Pancreas (tissue), 10 donors: Measurements from ENCODE around the gene SMIM7. TPM values are rescaled to one million over a fixed set of nuclear protein-coding genes. Genes with fewer than 3 reads are reported as not detected.

Experiments
- ATAC-seq, 4 donors: fragments of 200-7000 bp; cut with Tn5 transposase; one replicate each; pipeline versions ENCODE4 v1.8.0 to v1.9.1; 2020; ENCODE audit warnings: mild to moderate bottlenecking in 4 of 4, moderate library complexity in 4 of 4
- DNase-seq, 6 donors: peaks; one replicate each; pipeline ENCODE4 v3.0.0-alpha.2; 2020
- FAIRE-seq: peaks from 2 replicates; lab custom pipeline; 2012; peaks lifted over from hg19 to GRCh38; lab: Jason Lieb, UNC
- H3K27ac ChIP-seq, 4 donors: fragments of 200-600 bp; sonication (generic); 1 replicate in 3 of 4; 2 replicates in 1 of 4; pipeline versions ENCODE4 v1.5.0 to v1.8.0; 2020
- H3K27me3 ChIP-seq, 4 donors: fragments of 200-600 bp; one replicate each; pipeline ENCODE4 v1.8.0; 2021
- H3K36me3 ChIP-seq, 3 donors: fragments of 200-600 bp; sonication (generic) in 1 of 3; one replicate each; pipeline versions ENCODE4 v1.5.0 to v1.8.0; 2020 to 2021
- H3K4me1 ChIP-seq, 3 donors: fragments of 200-600 bp; one replicate each; pipeline ENCODE4 v1.8.0; 2021
- H3K4me3 ChIP-seq, 4 donors: fragments of 200-600 bp; sonication (generic) in 2 of 4; one replicate each; pipeline versions ENCODE4 v1.5.0 to v1.8.0; 2020 to 2021
- H3K9me3 ChIP-seq, 4 donors: fragments of 200-600 bp; one replicate each; pipeline ENCODE4 v1.8.0; 2021
- WGBS, 2 donors: extraction: QIAGEN DNeasy Blood & Tissue Kit; methylation state at CpG; one replicate each; pipeline ENCODE4 v1.1.7; 2013; 5-methylcytosine and 5-hydroxymethylcytosine counted together
- intact Hi-C, 3 donors: fragments of 100-400 bp; cut with DNase I; formaldehyde crosslinking; loops; one replicate each; pipeline versions ENCODE4 v1.11.1 to v1.14.2; 2022
- polyA plus RNA-seq, 2 donors: library from polyadenylated mRNA; stranded (reverse); fragments of 200-250 nt; gene quantifications; one replicate each; pipeline ENCODE4 v1.2.3, GENCODE V29; 2013
- total RNA-seq, 6 donors: library from RNA; stranded (reverse); fragmentation: NEBNext Ultra II Directional in 4 of 6; extraction: Animal tissue kit (Norgen Biotek cat#: 25700) in 4 of 6; gene quantifications; one replicate each; pipeline versions ENCODE4 v1.2.1 to v1.2.4, GENCODE V29; 2021 to 2023
- TF ChIP-seq, protein P1 (sequence below), 4 donors: fragments of 200-600 bp; sonication (generic) in 3 of 4; IDR thresholded peaks; one replicate each; pipeline versions ENCODE4 v1.5.0 to v1.8.0; 2021; ENCODE audit warnings: antibody characterized with exemption in 4 of 4
- donor health status: healthy with polysubstance abuse.
- donor health status: DM: no; HTN: no; CAD: no; lungs with moderate emphysema.
- donor health status: DM: no; HTN: no; CAD: no.
- donor health status: control.
- donor health status: control.
- donor health status: Bipolar disorder and iron deficiency.
- donor health status: DM: yes; HTN: yes; CAD: no.
- donor health status: DM: no; HTN: no; CAD: no.
- donor health status: DM: no; HTN: no; CAD: no.
- donor health status: DM: yes; HTN: yes; CAD: no.

Gene SMIM7
- total and polyA plus RNA-seq, 8 donors: 34.1 to 77.8 (median 44.6) TPM

DNA sequence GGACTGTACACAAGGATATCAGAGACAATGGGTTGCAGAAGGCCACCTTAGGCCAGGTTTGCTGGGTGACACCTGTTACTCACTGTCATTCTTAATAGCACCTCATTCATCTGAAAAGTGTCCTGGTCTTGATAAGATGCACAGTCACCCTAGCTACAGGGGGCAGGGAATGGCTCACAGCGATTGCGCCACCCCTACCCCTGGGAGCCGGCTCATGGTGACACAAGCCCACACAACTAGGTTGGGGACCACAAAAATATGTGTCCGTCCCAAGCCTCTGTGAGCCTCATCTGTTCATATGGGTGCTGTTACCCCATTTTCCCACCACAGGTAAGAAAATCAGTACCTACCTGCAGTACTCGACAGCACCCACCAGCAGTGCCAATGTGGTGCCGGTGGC, 55.3 kb downstream of the SMIM7 start:
- no peak for ATAC-seq
- 84 to 94% methylated on average over 6 of the region's 6 CpGs for WGBS, 2 donors
- Histone ChIP-seq H3K4me1 (peaks cover 10 to 19% (median 15%) of the 10 kb centered on the region in 3 donors), H3K36me3 (no peaks in the 10 kb centered on the region), H3K27ac (no peak overlapping the region), H3K4me3 (no peak overlapping the region), H3K27me3 (no peaks in the 10 kb centered on the region), H3K9me3 (no peaks in the 10 kb centered on the region)
- intact Hi-C loops: no loop called here
- FAIRE-seq: no peak
- TF ChIP-seq, protein P1, sequence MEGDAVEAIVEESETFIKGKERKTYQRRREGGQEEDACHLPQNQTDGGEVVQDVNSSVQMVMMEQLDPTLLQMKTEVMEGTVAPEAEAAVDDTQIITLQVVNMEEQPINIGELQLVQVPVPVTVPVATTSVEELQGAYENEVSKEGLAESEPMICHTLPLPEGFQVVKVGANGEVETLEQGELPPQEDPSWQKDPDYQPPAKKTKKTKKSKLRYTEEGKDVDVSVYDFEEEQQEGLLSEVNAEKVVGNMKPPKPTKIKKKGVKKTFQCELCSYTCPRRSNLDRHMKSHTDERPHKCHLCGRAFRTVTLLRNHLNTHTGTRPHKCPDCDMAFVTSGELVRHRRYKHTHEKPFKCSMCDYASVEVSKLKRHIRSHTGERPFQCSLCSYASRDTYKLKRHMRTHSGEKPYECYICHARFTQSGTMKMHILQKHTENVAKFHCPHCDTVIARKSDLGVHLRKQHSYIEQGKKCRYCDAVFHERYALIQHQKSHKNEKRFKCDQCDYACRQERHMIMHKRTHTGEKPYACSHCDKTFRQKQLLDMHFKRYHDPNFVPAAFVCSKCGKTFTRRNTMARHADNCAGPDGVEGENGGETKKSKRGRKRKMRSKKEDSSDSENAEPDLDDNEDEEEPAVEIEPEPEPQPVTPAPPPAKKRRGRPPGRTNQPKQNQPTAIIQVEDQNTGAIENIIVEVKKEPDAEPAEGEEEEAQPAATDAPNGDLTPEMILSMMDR (IDR thresholded peaks at IDR 0.05): no peak
- peak in 1 of 6 donors; percentile 17 for DNase-seq

DNA sequence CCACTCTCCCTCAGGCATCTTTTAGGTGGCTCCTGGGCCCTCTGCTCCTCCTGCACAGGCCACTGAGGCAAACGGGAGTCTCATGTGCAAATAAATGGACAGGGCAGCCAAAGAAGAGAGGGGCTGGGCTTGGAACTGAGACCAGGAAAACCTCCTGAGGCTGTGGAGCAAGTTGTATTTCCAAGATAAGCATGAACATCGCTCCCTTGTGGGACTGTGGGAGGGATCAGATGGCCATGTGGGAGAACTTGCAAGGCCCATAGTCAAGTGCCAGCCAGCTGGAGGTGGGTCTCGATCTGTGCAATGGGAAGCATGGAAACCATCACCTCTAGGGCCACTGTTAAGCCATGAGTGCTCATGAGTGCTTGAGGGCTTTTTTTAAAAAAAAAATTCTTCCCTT, 56.9 kb downstream of the SMIM7 start:
- 20 to 21% methylated on average over 3 of the region's 3 CpGs for WGBS, 2 donors
- Histone ChIP-seq H3K36me3 (no peaks in the 10 kb centered on the region), H3K27ac (no peak overlapping the region), H3K4me3 (no peak overlapping the region), H3K9me3 (no peaks in the 10 kb centered on the region), H3K4me1 (peaks cover 5 to 11% (median 6%) of the 10 kb centered on the region in 3 donors), H3K27me3 (no peaks in the 10 kb centered on the region)
- TF ChIP-seq, protein P1 (IDR thresholded peaks at IDR 0.05): no peak
- intact Hi-C loops: no loop called here
- FAIRE-seq (no peak), DNase-seq (peak in 1 of 6 donors; percentile 13), ATAC-seq (peak in 2 of 4 donors; percentile 35 to 58)

DNA sequence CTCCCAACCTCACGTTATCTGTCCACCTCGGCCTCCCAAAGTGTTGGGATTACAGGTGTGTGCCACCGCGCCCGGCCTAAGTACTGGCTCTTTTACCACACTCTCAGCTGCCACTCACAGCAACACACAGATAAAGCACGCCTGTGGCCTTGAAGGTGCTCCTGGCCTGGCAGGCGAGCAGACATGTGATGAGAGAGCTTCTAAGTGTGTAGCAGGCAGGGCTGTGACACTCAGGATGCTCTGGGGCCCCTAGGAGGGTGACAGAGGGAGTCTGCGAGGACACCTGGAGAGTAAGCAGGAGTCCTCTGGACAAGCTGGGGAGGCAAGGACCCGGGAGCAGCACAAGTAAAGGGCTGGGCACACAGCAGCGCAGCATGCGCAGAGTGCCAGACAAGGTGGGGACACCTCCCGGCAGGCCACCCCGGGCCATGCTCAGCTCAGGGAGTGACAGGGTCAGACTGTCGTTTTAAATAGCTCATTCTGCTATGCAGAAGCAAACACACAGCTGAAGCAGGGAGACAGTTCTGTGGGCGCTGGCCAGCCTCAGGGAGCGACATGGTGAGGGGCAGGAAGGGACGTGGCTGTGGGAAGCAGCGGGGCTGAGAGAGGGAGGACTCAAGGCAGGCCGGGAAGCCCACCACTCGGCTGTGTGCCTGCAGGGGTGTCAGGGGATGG, 58.4 kb downstream of the SMIM7 start:
- TF ChIP-seq, protein P1 (IDR thresholded peaks at IDR 0.05): no peak
- Histone ChIP-seq H3K9me3 (no peaks in the 10 kb centered on the region), H3K4me1 (peaks cover 0 to 6% (median 0%) of the 10 kb centered on the region in 3 donors), H3K36me3 (no peaks in the 10 kb centered on the region), H3K27me3 (no peaks in the 10 kb centered on the region), H3K4me3 (no peak overlapping the region), H3K27ac (no peak overlapping the region)
- FAIRE-seq (no peak), ATAC-seq (peak in 2 of 4 donors; percentile 19 to 28), DNase-seq (peak in 1 of 6 donors; percentile 62)
- WGBS, 2 donors: 73 to 74% methylated on average over 20 of the region's 20 CpGs
- intact Hi-C loops: no loop called here

DNA sequence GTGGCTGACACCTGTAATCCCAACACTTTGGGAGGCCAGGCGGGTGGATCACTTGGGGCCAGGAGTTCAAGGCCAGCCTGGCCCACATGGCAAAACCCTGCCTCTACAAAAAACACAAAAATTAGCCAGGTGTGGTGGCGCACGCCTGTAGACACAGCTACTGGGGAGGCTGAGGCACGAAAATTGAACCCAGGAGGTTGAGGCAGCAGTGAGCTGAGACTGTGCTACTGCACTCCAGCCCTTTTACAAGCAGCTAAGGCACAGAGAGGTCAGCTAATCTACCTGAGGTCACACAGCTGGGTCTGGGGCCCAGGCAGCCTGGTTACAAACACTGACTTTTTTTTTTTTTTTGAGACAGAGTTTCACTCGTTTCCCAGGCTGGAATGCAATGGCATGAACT, 59.1 kb downstream of the SMIM7 start:
- DNase-seq: peak in 1 of 6 donors; percentile 10
- no peak for FAIRE-seq
- H3K27me3 ChIP-seq: no peaks in the 10 kb centered on the region
- no peak for ATAC-seq
- WGBS, 2 donors: 91 to 97% methylated on average over 5 of the region's 5 CpGs
- H3K4me1 ChIP-seq: peaks cover 0 to 6% (median 0%) of the 10 kb centered on the region in 3 donors
- H3K4me3 ChIP-seq: no peak overlapping the region
- no peak overlapping the region for H3K27ac ChIP-seq
- H3K9me3 ChIP-seq: no peaks in the 10 kb centered on the region
- TF ChIP-seq, protein P1 (IDR thresholded peaks at IDR 0.05): no peak
- intact Hi-C loops: no loop called here
- no peaks in the 10 kb centered on the region for H3K36me3 ChIP-seq
